Epithelial cell of esophagus (primary cell): ENCODE data around the gene ERCC5.

Experiments
- DNase-seq: peaks from one replicate; pipeline ENCODE4 v3.0.0; 2010; ENCODE audit warnings: low read depth
- H3K4me3 ChIP-seq: 2 replicates; pipeline ENCODE4 v1.5.1; 2011; ENCODE audit warnings: mild to moderate bottlenecking, low read length, control low read depth
- TF ChIP-seq, protein P1 (sequence below): IDR thresholded peaks from 2 replicates; pipeline ENCODE4 v1.5.1; 2011; ENCODE audit warnings: low read depth, mild to moderate bottlenecking, low read length, control low read depth, inconsistent platforms; ENCODE audit not compliant: insufficient read depth; ENCODE audit errors: missing control alignments

The ERCC5 gene

DNA sequence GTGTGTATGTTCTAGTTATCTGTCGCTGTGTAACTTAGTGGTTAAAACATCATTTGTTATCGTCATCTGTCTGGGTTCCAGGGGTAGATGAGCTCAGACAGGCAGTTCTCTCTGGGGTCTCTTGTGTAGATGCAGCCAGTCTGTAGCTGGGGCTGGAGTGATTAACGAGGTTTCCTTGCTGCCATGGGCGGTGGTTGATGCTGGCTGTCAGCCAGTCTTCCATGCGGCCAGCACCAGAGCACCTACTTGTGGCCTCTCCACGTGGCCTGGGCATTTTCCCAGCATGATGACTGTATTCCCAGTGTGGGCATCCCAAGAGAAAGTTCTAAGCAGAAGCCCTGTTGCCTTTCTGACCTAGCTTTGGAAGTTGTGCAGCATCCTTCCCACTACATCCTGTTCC lies 10.7 kb downstream of the ERCC5 start:
- H3K4me3 ChIP-seq, result no peak overlapping the region
- TF ChIP-seq, protein P1, sequence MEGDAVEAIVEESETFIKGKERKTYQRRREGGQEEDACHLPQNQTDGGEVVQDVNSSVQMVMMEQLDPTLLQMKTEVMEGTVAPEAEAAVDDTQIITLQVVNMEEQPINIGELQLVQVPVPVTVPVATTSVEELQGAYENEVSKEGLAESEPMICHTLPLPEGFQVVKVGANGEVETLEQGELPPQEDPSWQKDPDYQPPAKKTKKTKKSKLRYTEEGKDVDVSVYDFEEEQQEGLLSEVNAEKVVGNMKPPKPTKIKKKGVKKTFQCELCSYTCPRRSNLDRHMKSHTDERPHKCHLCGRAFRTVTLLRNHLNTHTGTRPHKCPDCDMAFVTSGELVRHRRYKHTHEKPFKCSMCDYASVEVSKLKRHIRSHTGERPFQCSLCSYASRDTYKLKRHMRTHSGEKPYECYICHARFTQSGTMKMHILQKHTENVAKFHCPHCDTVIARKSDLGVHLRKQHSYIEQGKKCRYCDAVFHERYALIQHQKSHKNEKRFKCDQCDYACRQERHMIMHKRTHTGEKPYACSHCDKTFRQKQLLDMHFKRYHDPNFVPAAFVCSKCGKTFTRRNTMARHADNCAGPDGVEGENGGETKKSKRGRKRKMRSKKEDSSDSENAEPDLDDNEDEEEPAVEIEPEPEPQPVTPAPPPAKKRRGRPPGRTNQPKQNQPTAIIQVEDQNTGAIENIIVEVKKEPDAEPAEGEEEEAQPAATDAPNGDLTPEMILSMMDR, result no peak
- peak; percentile 7 for DNase-seq

DNA sequence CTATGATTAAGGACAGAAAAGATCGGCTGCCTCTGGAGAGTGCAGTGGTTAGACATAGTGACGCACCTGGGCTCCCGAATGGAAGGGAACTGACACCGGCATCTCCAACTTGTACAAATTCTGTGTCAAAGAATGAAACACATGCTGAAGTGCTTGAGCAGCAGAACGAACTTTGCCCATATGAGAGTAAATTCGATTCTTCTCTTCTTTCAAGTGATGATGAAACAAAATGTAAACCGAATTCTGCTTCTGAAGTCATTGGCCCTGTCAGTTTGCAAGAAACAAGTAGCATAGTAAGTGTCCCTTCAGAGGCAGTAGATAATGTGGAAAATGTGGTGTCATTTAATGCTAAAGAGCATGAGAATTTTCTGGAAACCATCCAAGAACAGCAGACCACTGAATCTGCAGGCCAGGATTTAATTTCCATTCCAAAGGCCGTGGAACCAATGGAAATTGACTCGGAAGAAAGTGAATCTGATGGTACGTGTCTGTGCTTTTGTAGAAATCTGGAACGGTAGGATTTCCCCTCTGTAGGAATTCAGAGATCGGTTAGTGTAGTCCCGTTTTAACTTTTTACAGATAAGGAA lies 16.9 kb downstream of the ERCC5 start:
- TF ChIP-seq, protein P1, result no peak
- no peak for DNase-seq
- no peak overlapping the region for H3K4me3 ChIP-seq

DNA sequence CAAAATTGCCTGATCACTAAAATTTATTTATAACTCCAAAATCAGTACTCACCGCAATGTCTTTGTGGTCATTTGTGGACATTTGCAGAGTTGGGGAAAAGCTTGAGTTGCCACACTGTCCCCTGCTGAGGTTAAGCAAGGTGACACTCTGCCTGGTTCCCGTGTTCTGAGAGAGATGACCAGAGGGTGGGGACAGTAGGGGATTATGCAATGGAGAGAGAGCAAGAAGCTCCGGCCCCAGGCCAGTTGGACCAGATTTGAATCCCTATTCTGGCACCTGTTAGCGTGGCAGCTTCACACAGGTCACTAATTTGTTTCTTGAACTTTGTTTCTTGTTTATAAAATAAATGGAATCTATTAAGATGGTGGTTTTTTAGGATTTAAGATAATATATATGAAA lies 17.8 kb downstream of the ERCC5 start:
- TF ChIP-seq, protein P1, result no peak
- DNase-seq, result no peak

DNA sequence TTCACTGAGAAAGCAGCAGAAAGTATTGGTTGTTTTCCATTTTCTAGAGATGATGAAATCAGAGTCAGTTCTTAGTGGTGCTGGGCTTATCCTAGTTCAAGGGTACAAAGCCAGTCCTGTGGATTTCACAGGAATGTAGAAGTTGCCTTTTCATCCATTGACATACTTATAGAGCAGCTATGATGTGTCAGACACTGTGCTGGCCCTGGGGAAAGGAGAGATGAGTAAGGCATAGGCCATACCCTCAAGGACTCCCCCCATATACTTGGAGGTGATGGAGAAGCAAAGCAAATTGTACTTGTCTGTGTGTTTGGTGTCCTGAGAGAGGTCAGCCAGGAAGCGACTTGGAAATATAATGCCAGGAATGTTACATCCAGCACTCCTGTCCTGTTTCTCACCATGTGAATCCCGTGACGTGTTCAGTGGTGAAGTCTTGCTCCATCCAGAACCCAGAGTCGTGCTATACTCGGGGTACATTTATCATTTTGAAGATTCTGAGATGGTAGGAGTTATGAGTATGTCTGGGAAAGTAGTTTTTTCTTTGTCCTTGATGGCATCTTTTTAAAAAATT lies 22.6 kb downstream of the ERCC5 start:
- TF ChIP-seq, protein P1, result no peak
- no peak for DNase-seq

More for the DNA sequence above, 17.8 kb downstream of the ERCC5 start:
- no peak overlapping the region for H3K4me3 ChIP-seq

DNA sequence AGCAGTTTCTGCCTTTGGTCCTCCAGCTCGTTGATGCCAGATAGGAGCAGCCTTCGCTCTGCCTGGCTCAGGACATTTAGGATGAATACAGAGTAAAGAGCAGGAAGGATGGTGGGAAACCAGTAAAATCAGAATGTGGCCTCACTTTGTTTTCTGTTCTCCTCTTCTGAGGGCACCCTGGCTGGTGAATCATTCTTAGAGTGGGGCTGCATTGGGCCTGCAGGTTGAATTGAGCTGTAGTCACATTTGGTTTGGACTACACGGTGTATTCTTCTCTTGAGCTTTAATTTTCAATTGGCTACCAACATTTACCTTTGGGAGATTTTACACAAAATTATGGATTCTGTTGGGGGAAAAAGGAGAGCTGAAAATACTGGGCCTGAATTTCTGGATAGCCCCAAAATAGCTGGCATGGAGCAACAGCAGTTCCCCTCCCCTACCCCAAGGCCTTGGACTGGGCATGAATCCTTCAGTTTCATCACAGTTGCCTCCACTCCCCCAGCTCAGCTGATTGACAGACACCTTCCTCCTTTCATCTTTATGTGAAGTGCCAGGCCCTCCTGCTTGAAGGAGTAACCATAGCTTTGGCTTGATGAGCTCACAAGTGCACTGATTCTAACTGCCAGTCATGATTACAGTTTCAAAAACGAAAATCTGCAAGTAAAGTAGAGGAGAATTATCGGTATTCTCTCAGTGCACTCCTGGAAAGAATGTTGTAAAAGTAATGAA lies 24.3 kb downstream of the ERCC5 start:
- TF ChIP-seq, protein P1, result no peak
- no peak overlapping the region for H3K4me3 ChIP-seq
- DNase-seq, result peak; percentile 10

More for the DNA sequence above, 22.6 kb downstream of the ERCC5 start:
- H3K4me3 ChIP-seq, result no peak overlapping the region

DNA sequence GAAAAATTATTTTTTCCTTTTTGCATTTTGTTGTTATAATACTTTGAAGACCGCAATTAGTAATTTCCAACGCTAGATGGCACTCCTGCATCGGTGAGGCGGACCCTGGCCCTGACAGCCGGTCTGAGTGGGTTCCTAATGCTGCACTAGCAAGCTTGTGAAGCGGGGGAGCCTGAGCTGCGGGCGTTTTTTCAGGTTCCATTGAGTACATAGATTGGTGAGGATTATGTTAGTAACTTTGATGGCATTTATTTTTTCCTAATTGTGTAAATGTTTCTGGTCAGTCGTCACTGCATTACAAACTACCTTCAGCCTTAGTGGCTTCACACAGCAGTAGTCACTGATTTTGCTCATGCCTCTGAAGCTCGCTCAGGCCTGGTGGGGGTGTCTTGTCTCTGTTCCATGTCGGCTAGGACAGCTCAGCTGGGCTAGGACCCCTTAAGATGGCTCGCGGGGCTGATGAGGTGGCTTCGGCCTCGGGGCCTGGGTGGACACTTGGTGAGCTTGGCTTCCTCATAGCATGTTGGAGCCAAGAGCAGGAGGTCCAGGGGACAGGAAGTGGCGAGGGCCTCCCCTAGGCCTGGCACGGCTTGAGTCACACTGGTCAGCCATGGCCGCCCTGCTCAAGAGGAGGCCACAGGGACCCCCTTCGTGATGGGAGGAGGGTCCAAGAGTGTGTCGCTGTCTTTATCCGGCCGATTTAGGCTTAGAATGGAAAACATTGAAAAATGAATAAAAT lies 25.0 kb downstream of the ERCC5 start:
- peak; percentile 63 for DNase-seq
- TF ChIP-seq, protein P1, result peak; percentile 81
- H3K4me3 ChIP-seq, result no peak overlapping the region
